ENCODE results near the gene METTL16. TPM values are rescaled to one million over a fixed set of nuclear protein-coding genes. Genes with fewer than 3 reads are reported as not detected.

Gene METTL16
- total and polyA plus RNA-seq, 4 donors, result 4.1 to 8.9 (median 6.6) TPM

GRCh38 chr17:2369039-2369438, 142.6 kb downstream of the METTL16 start (continued):
- no peak for TF ChIP-seq SP1 (IDR thresholded peaks at IDR 0.05)

DNA sequence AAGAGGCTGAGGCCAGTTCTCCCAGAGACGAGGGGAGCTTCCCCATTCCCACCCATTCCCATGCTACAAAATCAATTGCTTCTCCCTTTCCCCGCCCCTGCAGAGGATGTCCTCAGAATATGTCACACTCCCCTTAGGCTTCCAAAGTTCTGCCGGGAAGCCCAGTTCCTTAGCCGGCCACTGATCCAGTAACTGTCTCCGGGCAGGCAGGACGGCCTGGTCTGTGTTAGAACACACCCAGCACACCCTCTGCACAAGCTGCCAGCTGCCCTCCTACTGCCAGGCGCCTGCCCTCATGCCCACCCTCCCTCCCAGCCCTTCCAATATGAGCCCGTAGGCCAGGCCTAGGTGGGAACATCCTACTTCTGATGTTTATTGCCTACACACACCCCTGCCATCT, 143.3 kb downstream of the METTL16 start:
- H3K4me3 ChIP-seq (ENCODE audit: low read depth in 1 of 3, low read length in 3 of 3), result no peak overlapping the region
- no peak for DNase-seq (ENCODE audit: low spot score)
- H3K27me3 ChIP-seq (ENCODE audit: control insufficient read depth in 4 of 4, insufficient read depth in 4 of 4, low read length in 3 of 4), result no peaks in the 10 kb centered on the region
- peaks cover 2 to 21% (median 3%) of the 10 kb centered on the region in 4 donors for H3K36me3 ChIP-seq (ENCODE audit: control insufficient read depth in 4 of 4, insufficient read depth in 3 of 4, low read depth in 1 of 4, low read length in 3 of 4)
- peaks cover 0 to 2% (median 0%) of the 10 kb centered on the region in 4 donors for H3K4me1 ChIP-seq (ENCODE audit: control insufficient read depth in 4 of 4, insufficient read depth in 4 of 4, low read length in 3 of 4)
- TF ChIP-seq SP1 (IDR thresholded peaks at IDR 0.05) (no peak), FOXA2 (IDR thresholded peaks at IDR 0.05) (no peak), HNF4A (conservative IDR thresholded peaks at IDR 0.05) (no peak), RXRA (IDR thresholded peaks at IDR 0.05) (no peak), YY1 (IDR thresholded peaks at IDR 0.05) (no peak), ZBTB33 (IDR thresholded peaks at IDR 0.05) (no peak), JUND (IDR thresholded peaks at IDR 0.05) (no peak), TAF1 (conservative IDR thresholded peaks at IDR 0.05) (no peak), EGR1 (IDR thresholded peaks at IDR 0.05; ENCODE audit: low read depth in 2 of 2) (no peak), GABPA (IDR thresholded peaks at IDR 0.05 in 1 of 2, conservative IDR thresholded peaks at IDR 0.05 in 1 of 2) (no peak), RAD21 (IDR thresholded peaks at IDR 0.05) (no peak), HNF4G (IDR thresholded peaks at IDR 0.05) (no peak), NR2F2 (IDR thresholded peaks at IDR 0.05) (no peak), CTCF (IDR thresholded peaks at IDR 0.05; ENCODE audit: low read depth, low read length, missing input control) (no peak), REST (IDR thresholded peaks at IDR 0.05) (no peak), MAX (IDR thresholded peaks at IDR 0.05) (no peak), FOXA1 (IDR thresholded peaks at IDR 0.05) (no peak)
- TF ChIP-seq, protein P1, sequence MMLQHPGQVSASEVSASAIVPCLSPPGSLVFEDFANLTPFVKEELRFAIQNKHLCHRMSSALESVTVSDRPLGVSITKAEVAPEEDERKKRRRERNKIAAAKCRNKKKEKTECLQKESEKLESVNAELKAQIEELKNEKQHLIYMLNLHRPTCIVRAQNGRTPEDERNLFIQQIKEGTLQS (IDR thresholded peaks at IDR 0.05), result no peak
- no peak overlapping the region for H3K27ac ChIP-seq (ENCODE audit: low read depth in 1 of 2, low read length in 2 of 2)
- H3K9me3 ChIP-seq (ENCODE audit: control insufficient read depth in 4 of 4, low read length in 3 of 4), result no peaks in the 10 kb centered on the region
- H3K9ac ChIP-seq (ENCODE audit: low read depth in 1 of 2, low read length in 2 of 2), result no peak overlapping the region
- 89% methylated on average over 8 of the region's 8 CpGs for WGBS
